HG03460 (cell line): ENCODE results near the gene CORO2A.
"Not testable (repeated sequence)": the region's sequence is repeated elsewhere in the genome, so short reads cannot be mapped to it uniquely, and the experiment has no call there.

Source experiments
- ATAC-seq: cut with Tn5 transposase; IDR thresholded peaks from one replicate; pipeline ENCODE4 v1.9.1; 2021; ENCODE audit not compliant: unreplicated experiment

The CORO2A gene

DNA sequence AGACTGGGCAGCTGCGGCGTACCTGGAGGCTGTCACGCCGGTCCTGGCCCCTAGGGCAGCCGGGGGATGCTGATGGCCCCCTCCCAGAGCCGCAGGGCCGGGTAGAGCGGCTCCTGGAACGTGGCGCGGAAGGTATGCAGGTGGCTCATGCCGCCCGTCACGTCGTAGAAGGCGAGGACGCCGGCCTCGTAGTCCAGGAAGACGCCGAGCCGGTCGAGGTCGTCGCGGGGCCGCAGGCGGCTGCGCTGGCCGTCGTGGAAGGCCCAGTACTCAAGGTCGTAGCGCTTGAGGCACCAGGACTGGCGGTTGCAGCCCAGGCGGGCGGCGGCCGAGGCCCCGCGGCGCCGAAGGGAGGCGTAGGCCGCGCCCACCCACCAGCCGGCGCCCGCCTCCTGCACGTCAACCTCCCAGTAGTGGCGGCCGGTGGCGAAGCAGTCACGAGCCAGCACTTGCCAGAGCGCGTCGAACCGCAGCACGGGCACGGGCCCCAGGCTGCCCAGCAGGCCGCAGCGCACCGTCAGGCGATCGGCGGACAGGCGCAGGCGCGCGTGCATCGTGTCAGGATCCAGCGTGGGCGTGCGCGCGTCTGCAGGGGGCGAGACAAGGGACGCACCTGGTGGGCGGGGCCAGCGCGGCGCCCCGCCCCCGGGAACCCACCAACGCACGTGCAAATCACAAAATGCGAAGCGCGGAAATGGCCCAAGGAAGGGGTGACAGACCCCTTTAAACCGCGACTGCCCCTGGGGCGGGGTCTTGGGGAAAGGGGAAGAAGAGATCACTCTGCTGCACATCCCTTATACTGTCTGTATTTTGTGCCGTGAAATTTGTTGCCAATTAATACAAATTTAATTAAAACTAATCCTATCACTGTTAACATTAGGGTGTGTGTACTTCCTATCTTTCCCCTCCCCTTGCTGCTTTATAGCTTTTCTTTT, 104.8 kb downstream of the CORO2A start:
- ATAC-seq = peak; percentile 56

- no peak for ATAC-seq
These were observed 106.0 kb downstream of the CORO2A start for GRCh38 chr9:98086461-98086860.

- ATAC-seq = no peak
These were observed 106.5 kb downstream of the CORO2A start for GRCh38 chr9:98085944-98086343.

DNA sequence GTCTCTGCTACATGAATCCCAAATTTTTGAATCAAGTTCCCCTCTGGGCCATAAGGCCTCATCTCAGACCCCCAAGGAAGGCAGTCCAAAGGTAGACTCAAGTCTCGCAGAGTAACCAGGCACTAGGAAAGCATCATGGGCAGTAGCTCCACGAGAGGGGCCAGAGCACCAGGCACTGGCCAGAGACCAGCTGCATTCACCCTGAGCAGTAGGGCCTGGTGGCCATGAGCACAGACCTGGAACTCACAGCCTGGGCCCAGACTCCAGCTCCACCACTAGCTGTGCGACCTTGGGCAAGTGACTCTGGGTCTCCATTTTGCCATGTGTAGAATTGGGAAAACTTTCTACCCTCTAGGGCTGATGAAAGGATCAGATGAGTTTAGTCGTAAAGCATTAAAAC, 107.4 kb downstream of the CORO2A start:
- ATAC-seq = no peak

- ATAC-seq = no peak
These were observed 108.0 kb downstream of the CORO2A start for GRCh38 chr9:98084396-98084795.

- ATAC-seq = no peak
These were observed 108.8 kb downstream of the CORO2A start for GRCh38 chr9:98083566-98084183.

- ATAC-seq = no peak
These were observed 109.4 kb downstream of the CORO2A start for GRCh38 chr9:98083061-98083501.

- no peak for ATAC-seq
These were observed 110.8 kb downstream of the CORO2A start for GRCh38 chr9:98081477-98082219.

- ATAC-seq = no peak
These were observed 111.7 kb downstream of the CORO2A start for GRCh38 chr9:98080780-98081179.

DNA sequence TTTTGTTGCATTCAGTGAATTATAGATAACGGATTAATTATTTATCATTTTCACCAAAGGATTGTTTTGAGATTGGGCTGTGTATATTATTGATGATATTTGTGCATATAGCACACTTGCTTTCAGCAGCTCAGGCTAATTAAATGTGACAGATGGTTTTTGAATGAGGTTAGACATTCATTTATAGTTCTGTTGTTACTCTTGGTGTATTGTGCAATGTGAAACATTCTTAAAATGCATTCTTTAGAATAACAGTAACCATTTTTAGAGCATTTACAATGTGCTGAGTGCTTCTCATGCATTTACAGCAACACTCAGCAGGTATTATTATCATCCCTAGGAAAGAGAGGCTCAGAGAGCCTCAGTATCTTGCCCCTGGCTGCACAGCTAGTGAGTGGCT, 112.1 kb downstream of the CORO2A start:
- ATAC-seq = no peak

DNA sequence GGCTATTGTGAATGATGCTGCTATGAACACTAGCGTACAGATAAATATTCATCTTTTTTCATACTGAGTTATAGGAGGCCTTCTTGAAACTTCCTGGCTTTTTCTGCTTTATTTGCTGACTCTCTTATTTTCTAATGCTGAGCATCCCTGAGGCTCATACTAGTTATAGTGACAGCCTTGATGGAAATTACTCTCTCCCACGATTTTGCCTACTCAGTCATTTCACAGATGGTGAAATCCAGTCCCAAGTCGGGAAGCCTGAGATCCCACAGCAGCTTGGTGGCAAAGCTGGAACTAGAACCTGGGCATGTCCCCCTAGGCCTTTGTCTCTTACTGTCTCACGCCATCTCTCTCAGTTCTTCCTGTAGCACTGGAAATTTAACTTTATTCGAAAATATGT, 113.5 kb downstream of the CORO2A start:
- no peak for ATAC-seq

DNA sequence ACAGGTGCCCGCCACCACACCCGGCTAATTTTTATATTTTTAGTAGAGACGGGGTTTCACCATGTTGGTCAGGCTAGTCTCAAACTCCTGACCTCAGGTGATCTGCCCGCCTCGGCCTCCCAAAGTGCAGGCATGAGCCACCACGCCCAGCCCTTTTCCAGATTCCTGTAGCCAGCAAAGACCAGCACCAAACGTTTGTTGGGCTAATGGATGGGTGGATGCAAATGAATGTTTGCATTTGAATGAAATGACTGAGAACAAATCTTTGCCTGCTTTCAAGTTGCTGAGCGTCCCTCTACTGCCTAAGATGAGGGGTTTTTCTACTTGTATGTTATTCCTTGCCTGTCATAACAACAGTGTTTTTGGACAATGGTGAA, 115.9 kb downstream of the CORO2A start:
- not testable (repeated sequence) for ATAC-seq

- ATAC-seq = no peak
These were observed 117.1 kb downstream of the CORO2A start for GRCh38 chr9:98075332-98075805.

GRCh38 chr9:98074115-98074990, 118.1 kb downstream of the CORO2A start:
- ATAC-seq = no peak

- ATAC-seq = no peak
These were observed 120.7 kb downstream of the CORO2A start for GRCh38 chr9:98071737-98072136.
